SKM-1 (cell line): ENCODE data around the gene PDZRN4.
"Not testable (repeated sequence)": the region's sequence is repeated elsewhere in the genome, so short reads cannot be mapped to it uniquely, and the experiment has no call there.

Source experiments
- DNase-seq: peaks from one replicate; lab custom pipeline; 2025; ENCODE audit not compliant: unreplicated experiment; lab: John Stamatoyannopoulos, UW

PDZRN4 gene

GRCh38 chr12:41504976-41505375 is 316.9 kb downstream of the PDZRN4 start:
- no peak for DNase-seq

- DNase-seq: no peak
Observed at GRCh38 chr12:41507286-41507685, 319.2 kb downstream of the PDZRN4 start.

GRCh38 chr12:41509271-41510055 is 321.3 kb downstream of the PDZRN4 start:
- no peak for DNase-seq

- DNase-seq: no peak
Observed at GRCh38 chr12:41510470-41510869, 322.4 kb downstream of the PDZRN4 start.

GRCh38 chr12:41511247-41511646 is 323.1 kb downstream of the PDZRN4 start:
- no peak for DNase-seq

DNA sequence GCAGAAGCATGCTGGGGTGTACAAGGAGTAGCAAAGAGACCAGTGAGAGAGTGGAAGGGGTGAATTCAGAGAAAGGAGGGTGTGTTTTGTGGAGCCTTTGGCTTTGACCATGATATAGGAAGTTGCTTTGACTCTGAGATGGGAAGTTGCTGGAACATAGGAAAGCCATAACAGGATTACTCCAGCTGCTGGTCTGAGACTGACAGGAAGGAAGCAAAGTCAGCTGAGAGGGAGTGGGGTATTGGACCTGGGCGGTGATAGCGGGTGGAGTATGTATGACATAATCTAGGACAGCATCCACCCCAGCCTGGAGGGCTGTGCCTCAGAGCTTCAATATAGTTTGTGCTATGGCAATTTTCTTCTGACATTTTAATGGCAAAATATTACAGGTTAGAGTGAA is 324.4 kb downstream of the PDZRN4 start:
- no peak for DNase-seq

DNA sequence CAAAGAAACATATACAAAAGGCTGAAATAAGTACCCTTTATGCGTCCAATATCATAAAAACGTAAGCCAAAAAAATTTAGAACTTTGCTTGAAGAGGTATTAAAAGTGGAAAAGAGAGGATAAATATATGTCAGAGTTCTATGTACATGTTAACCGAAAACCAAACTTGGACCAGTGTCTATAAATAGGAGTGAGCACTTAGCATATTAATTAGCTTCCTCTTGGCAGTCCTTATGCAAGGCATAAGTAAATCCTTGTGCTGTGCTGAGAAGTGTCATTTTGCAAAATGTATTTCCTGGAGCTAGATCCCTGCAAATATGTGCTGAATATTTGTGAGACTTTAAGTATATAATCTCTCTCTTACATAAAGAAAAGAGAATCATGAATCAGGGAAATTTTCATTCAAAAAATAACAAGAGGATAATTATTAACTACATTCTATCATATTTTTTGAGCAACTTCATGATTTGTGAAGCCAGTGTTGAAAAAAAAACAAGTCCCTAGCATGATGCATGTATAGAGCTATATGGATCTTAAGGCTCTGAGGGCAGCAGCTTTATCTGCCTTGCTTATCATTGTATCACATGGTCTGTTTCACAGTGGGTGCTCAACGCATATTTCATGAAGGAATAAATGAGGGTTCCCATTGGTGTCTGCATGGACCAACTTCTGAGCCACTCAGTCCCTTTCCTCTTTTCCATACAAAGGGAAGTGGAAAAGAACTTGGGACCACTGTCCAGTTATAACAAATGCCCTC is 326.1 kb downstream of the PDZRN4 start:
- no peak for DNase-seq

DNA sequence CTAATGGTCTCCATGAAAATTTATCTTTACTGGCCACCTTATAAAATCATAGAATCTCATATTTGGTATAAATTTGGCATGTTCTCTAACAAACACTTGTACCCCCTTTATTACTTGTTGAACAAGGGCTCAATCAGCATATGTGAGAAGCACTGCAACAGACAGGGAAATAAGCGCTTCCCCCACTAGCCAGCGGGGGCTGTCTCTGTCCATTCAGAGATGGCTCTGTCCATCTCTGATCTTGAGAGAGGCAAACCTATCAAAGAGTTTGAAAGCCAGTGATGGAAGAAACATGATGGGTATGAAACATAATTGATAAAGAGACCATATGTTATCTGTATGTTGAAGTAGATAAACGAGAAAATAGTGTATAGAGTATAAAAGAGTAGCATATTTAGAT is 326.8 kb downstream of the PDZRN4 start:
- no peak for DNase-seq

DNA sequence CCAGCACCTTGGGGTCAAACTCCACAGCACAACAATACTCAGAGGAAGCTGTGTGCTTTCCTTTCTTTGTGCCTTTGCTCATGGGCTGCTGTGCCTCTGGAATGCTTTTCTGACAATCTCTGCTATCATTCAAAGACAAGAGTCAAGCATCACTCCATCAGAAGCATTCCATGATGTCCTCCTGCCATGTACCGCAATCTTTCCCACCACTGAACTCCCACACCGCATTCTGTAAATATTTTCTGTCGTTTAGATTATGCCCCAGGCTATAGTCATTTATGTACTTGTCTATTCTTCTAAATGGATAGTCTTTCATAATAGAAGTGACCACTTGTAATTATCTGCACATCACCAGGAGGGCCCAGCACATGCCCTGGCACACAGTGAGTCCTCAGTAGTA is 327.8 kb downstream of the PDZRN4 start:
- DNase-seq: no peak

- DNase-seq: no peak
Observed at GRCh38 chr12:41520869-41521268, 332.7 kb downstream of the PDZRN4 start.

DNA sequence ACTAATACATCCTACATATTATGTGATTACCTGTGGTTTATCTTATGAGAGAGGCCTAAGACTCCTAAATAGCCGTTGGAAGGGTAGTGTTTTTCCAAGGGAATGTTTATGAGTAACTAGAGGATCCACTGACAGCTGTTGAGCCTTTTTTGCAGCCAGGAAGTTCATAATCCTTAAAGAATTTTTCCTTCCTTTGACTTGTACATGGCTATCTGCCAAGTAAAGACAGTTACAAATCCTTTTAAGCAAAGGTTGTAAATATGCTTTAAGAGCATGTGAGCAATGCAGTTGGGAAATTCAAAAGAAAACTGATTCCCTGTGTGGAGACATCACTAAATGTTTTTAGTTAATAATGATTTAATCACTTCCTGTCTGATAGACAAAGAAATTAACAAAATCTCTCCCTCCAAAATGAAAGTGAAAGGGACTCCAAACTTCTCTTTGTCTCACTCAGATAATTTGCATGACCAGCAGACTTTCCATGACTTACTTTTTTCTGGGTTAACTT is 333.8 kb downstream of the PDZRN4 start:
- DNase-seq: no peak

GRCh38 chr12:41527062-41527461 is 338.9 kb downstream of the PDZRN4 start:
- DNase-seq: no peak

GRCh38 chr12:41527534-41528116 is 339.5 kb downstream of the PDZRN4 start:
- no peak for DNase-seq

- DNase-seq: no peak
Observed at GRCh38 chr12:41528874-41529273, 340.8 kb downstream of the PDZRN4 start.

- no peak for DNase-seq
Observed at GRCh38 chr12:41530441-41530840, 342.3 kb downstream of the PDZRN4 start.

DNA sequence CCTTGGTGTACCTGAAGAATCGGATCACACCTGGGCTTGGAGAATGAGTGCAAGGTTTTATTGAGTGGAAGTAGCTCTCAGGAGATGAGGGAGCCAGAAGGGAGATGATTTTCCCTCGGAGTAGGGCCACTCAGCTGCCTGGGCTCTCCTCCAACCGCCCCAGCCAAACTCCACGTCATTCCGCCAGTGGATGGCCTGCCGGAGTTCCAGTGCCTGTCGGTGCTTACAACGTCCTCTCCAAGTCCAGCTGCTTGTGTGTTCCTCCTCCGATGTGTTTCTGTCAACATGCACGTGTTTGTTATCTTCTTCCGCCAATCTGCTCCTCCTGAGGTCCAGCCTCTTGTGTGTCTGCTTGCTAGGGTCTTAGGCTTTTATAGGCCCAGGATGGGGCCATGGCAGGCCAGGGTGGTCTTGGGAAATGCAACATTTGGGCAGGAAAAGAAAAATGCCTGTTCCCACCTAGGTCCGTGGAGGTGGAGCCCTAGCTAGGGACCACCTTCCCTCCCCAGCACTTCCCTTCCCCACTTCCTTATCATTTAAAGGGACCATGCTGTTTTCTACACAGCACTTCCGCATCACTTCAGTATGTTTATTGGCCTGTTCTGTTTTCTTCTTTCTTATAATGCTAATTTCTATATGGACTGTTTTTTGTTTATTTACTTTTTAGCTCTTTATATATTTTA is 343.2 kb downstream of the PDZRN4 start:
- no peak for DNase-seq

GRCh38 chr12:41532072-41532471 is 344.0 kb downstream of the PDZRN4 start:
- DNase-seq: no peak

GRCh38 chr12:41536813-41537490 is 348.8 kb downstream of the PDZRN4 start:
- no peak for DNase-seq

DNA sequence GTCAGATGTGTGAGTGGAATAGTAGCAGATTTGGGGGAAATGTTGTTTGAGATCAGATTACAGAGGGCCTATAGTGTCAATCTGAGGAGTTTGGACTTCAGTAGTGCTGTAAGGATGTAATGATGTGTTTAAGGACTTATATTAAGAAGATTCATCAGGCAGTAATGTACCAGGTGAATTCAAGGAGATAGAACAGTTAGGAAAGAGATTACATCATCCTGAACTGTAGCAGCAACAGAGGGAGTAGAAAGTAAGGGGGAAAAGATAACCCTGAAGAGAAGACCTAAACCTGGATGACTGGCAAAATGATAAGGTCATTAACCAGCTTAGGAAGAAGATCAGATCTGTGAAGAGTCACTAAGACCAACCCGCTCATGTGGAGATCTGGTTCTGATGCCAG is 349.4 kb downstream of the PDZRN4 start:
- no peak for DNase-seq

DNA sequence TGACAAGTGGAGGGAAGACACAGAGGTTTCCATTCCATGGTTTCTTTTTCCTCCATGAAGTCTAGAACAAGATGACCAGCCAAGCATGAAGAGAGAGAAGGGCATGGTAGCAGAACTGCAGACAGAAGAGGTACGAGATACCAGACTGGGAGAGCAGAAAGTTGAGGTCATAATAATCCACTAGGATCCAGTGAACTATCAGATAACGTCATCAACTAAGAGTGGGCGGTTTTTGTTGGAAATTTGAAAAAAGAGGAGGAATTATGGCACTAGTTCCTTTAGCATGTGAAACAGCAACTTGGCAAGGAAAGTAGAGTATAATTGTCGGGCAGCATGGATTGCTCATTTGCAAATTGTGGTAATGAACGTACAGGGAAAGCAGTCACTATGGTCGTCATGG is 357.6 kb downstream of the PDZRN4 start:
- DNase-seq: no peak

DNA sequence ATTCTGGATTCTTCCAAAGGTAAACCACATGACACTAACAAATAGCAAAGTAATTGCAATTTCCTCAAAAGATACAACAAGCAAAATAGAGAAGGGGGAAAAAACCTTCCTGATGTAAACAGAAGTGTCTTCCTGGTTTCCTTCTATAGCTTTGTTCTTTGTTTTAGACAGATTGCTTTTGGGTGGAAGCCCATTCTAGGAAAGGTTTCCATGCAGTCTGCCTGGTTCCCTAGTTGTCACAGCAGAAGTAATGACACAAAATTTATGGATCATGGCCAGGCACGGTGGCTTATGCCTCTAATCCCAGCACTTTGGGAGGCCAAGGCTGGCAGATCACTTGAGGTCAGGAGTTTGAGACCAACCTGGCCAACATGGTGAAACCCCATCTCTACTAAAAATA is 359.0 kb downstream of the PDZRN4 start:
- not testable (repeated sequence) for DNase-seq
